Measurements from ENCODE around the gene PLCH2.

DNA sequence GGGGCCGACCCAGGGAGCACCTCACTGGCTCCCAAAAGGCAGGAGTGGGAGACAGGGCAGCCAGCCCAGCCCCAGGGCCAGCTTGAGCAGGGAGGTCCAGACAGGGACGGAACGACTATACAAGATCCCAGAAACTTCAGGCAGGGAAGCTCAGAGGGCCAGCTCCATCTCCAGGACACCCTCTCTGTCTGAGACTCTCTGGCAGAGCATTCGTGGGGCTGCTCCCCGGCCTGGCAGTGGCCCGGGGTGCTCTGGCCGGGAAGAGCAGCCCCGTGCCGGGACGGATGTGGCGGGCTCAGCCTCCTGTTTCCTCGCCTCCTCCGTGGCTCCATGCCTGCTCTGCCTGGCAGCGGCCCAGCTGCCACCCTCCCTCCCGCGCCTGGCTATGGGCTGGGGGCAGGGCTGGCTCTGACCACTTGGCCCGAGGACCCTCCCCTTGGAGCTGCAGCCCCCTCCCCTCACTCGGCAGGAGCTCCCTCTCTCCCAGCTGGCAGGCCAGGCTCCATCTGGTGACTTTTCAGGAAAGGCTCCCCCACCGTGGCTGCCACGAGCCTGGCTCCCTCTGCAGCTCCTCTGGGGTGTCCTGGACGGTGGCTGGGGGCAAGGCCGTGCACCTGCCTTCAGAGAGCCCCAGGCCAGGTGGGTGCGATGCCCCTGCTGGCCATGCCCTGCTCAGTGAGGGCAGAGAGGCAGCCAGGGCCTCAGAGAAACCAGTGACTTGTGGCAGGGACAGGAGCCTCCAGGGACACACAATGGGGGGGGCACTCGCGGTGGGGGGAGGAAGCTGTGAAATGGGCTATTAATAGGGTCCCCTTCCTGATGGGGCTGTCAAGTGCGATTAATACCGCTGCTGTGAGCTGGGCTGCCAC lies 5.6 kb upstream of the PLCH2 start:
- no peak for TF ChIP-seq EZH2phosphoT487 (IDR thresholded peaks at IDR 0.05; ENCODE audit: borderline replicate concordance)
- TF ChIP-seq, protein P1, sequence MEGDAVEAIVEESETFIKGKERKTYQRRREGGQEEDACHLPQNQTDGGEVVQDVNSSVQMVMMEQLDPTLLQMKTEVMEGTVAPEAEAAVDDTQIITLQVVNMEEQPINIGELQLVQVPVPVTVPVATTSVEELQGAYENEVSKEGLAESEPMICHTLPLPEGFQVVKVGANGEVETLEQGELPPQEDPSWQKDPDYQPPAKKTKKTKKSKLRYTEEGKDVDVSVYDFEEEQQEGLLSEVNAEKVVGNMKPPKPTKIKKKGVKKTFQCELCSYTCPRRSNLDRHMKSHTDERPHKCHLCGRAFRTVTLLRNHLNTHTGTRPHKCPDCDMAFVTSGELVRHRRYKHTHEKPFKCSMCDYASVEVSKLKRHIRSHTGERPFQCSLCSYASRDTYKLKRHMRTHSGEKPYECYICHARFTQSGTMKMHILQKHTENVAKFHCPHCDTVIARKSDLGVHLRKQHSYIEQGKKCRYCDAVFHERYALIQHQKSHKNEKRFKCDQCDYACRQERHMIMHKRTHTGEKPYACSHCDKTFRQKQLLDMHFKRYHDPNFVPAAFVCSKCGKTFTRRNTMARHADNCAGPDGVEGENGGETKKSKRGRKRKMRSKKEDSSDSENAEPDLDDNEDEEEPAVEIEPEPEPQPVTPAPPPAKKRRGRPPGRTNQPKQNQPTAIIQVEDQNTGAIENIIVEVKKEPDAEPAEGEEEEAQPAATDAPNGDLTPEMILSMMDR (conservative IDR thresholded peaks at IDR 0.05; ENCODE audit: low read length): no peak
